ENCODE results near the gene SEC31B.

SEC31B gene

DNA sequence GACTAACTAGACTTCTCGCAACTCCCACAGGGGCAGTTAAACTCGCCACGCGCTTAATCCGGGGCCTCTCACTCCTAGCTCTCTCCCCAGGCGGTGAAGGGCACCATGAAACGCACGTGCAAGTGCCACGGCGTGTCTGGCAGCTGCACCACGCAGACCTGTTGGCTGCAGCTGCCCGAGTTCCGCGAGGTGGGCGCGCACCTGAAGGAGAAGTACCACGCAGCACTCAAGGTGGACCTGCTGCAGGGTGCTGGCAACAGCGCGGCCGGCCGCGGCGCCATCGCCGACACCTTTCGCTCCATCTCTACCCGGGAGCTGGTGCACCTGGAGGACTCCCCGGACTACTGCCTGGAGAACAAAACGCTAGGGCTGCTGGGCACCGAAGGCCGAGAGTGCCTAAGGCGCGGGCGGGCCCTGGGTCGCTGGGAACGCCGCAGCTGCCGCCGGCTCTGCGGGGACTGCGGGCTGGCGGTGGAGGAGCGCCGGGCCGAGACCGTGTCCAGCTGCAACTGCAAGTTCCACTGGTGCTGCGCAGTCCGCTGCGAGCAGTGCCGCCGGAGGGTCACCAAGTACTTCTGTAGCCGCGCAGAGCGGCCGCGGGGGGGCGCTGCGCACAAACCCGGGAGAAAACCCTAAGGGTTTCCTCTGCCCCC is 37.4 kb downstream of the SEC31B start:
- peaks cover 10% of the 10 kb centered on the region for H3K4me1 ChIP-seq (ENCODE audit: low read depth, poor library complexity, severe bottlenecking)
- peak overlapping the region; percentile 87 for H2AFZ ChIP-seq (ENCODE audit: low read depth)
- H3K79me2 ChIP-seq (ENCODE audit: insufficient read depth, low read depth): no peaks in the 10 kb centered on the region
- TF ChIP-seq, protein P1, sequence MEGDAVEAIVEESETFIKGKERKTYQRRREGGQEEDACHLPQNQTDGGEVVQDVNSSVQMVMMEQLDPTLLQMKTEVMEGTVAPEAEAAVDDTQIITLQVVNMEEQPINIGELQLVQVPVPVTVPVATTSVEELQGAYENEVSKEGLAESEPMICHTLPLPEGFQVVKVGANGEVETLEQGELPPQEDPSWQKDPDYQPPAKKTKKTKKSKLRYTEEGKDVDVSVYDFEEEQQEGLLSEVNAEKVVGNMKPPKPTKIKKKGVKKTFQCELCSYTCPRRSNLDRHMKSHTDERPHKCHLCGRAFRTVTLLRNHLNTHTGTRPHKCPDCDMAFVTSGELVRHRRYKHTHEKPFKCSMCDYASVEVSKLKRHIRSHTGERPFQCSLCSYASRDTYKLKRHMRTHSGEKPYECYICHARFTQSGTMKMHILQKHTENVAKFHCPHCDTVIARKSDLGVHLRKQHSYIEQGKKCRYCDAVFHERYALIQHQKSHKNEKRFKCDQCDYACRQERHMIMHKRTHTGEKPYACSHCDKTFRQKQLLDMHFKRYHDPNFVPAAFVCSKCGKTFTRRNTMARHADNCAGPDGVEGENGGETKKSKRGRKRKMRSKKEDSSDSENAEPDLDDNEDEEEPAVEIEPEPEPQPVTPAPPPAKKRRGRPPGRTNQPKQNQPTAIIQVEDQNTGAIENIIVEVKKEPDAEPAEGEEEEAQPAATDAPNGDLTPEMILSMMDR (conservative IDR thresholded peaks at IDR 0.05; ENCODE audit: low read depth, low read length): peak; percentile 88
- H3K36me3 ChIP-seq (ENCODE audit: insufficient read depth): no peaks in the 10 kb centered on the region
- peak overlapping the region; percentile 83 for H3K4me2 ChIP-seq
- peak overlapping the region; percentile 46; the same call in 1 of the 2 replicates for H3K9ac ChIP-seq
- H3K27ac ChIP-seq: no peak overlapping the region
- peaks cover 3% of the 10 kb centered on the region; the same call in 1 of the 2 replicates for H3K27me3 ChIP-seq (ENCODE audit: insufficient read depth, low read depth)
- no peak overlapping the region for H3K4me3 ChIP-seq (IDR thresholded peaks at IDR 0.05; ENCODE audit: insufficient read depth, low read depth, low read length)
- H4K20me1 ChIP-seq (ENCODE audit: insufficient read depth): no peaks in the 10 kb centered on the region

DNA sequence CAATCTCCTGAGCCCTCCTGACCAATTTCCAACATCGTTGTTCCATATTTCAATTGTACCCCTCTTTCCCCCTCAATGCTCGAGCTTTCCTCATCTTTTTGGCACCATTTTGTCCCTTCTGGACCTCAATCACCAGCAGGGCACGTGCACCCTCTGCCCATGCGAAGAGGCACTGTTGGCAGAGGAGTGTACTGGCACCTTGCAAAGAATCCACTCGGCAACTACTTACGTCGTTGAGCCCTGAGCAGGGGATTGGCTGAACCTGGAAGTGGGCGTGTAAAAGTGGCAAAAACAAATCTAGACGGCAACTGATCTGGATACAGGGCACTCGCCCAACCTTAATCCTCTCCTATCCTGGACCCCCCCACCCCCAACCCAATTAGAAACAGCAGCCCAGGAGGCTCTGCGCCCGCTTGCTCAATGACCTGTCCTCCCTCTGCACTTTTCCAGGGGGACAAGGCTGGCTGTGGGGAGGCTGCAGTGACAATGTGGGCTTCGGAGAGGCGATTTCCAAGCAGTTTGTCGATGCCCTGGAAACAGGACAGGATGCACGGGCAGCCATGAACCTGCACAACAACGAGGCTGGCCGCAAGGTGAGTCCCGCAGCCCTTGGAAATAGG is 38.1 kb downstream of the SEC31B start:
- no peaks in the 10 kb centered on the region for H3K79me2 ChIP-seq (ENCODE audit: insufficient read depth, low read depth)
- peak overlapping the region; percentile 46; the same call in 1 of the 2 replicates for H3K9ac ChIP-seq
- peak overlapping the region; percentile 83 for H3K4me2 ChIP-seq
- no peak overlapping the region for H3K4me3 ChIP-seq (IDR thresholded peaks at IDR 0.05; ENCODE audit: insufficient read depth, low read depth, low read length)
- peaks cover 10% of the 10 kb centered on the region for H3K4me1 ChIP-seq (ENCODE audit: low read depth, poor library complexity, severe bottlenecking)
- TF ChIP-seq, protein P1 (conservative IDR thresholded peaks at IDR 0.05; ENCODE audit: low read depth, low read length): no peak
- no peak overlapping the region for H3K27ac ChIP-seq
- no peaks in the 10 kb centered on the region for H3K36me3 ChIP-seq (ENCODE audit: insufficient read depth)
- peaks cover 3% of the 10 kb centered on the region; the same call in 1 of the 2 replicates for H3K27me3 ChIP-seq (ENCODE audit: insufficient read depth, low read depth)
- peak overlapping the region; percentile 87 for H2AFZ ChIP-seq (ENCODE audit: low read depth)
- H4K20me1 ChIP-seq (ENCODE audit: insufficient read depth): no peaks in the 10 kb centered on the region

DNA sequence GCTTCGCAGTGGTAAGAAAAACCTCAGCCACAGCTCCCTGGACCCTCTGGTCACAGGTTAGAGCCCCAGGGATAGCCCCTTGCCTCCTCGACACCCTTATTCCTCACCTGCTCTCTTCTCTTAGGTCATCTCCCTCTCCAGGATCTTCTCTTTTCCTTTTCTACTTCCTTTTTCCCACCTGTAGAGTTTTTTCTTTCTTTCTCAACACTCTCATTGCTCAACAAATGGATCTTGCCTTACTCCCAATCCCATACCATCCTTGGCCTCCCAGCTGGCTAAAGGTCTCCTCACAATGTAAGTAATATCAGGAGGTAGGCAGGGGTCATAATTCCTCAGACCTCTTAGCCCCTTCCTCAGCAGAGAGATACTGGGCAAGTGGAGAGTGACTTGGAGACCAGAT is 39.7 kb downstream of the SEC31B start:
- H3K27me3 ChIP-seq (ENCODE audit: insufficient read depth, low read depth): peaks cover 3% of the 10 kb centered on the region; the same call in 1 of the 2 replicates

DNA sequence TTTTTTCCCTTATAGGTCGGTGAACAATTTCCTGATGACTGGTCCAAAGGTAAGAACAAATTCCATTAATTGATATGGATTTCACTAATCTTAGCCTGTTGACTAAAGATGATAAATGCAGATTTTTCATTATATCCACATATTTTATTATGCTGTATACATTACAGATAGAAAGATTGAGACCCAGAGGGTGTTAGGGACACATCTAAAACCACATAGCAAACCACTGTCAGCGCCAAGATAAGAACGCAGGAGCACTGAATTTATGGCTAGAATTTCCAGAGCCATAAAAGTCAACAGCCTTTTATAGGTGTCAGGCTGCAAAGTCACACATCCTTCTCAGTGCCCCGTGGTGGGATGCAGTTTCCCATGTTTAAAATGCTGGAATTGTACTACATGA is 40.6 kb downstream of the SEC31B start:
- H3K36me3 ChIP-seq (ENCODE audit: insufficient read depth): no peaks in the 10 kb centered on the region
- H3K27me3 ChIP-seq (ENCODE audit: insufficient read depth, low read depth): peaks cover 3% of the 10 kb centered on the region; the same call in 1 of the 2 replicates
- no peak overlapping the region for H3K4me2 ChIP-seq
- no peaks in the 10 kb centered on the region for H3K79me2 ChIP-seq (ENCODE audit: insufficient read depth, low read depth)
- no peak overlapping the region for H3K27ac ChIP-seq
- no peaks in the 10 kb centered on the region for H4K20me1 ChIP-seq (ENCODE audit: insufficient read depth)
- no peak overlapping the region for H3K9ac ChIP-seq
- no peak overlapping the region for H3K4me3 ChIP-seq (IDR thresholded peaks at IDR 0.05; ENCODE audit: insufficient read depth, low read depth, low read length)
- H2AFZ ChIP-seq (ENCODE audit: low read depth): no peak overlapping the region
- TF ChIP-seq, protein P1 (conservative IDR thresholded peaks at IDR 0.05; ENCODE audit: low read depth, low read length): no peak
- H3K4me1 ChIP-seq (ENCODE audit: low read depth, poor library complexity, severe bottlenecking): peaks cover 10% of the 10 kb centered on the region

More for the DNA sequence above, 39.7 kb downstream of the SEC31B start:
- Histone ChIP-seq H3K4me1 (ENCODE audit: low read depth, poor library complexity, severe bottlenecking) (peaks cover 10% of the 10 kb centered on the region), H3K4me3 (IDR thresholded peaks at IDR 0.05; ENCODE audit: insufficient read depth, low read depth, low read length) (no peak overlapping the region), H3K9ac (no peak overlapping the region), H3K4me2 (no peak overlapping the region), H2AFZ (ENCODE audit: low read depth) (no peak overlapping the region), H3K36me3 (ENCODE audit: insufficient read depth) (no peaks in the 10 kb centered on the region), H3K79me2 (ENCODE audit: insufficient read depth, low read depth) (no peaks in the 10 kb centered on the region), H4K20me1 (ENCODE audit: insufficient read depth) (no peaks in the 10 kb centered on the region), H3K27ac (no peak overlapping the region)
- TF ChIP-seq, protein P1 (conservative IDR thresholded peaks at IDR 0.05; ENCODE audit: low read depth, low read length): no peak

Measured in KMS-11 (cell line).